NCI-H2081 (cell line): ENCODE data around the gene NARF.
"Not testable (repeated sequence)": the region's sequence is repeated elsewhere in the genome, so short reads cannot be mapped to it uniquely, and the experiment has no call there.

ENCODE experiments used
- DNase-seq, 2 experiments: peaks; one replicate each; lab custom pipeline; 2025; lab: John Stamatoyannopoulos, UW

Gene NARF

GRCh38 chr17:82446124-82446523, 12.4 kb upstream of the NARF start:
- DNase-seq = no peak

GRCh38 chr17:82446649-82447048, 11.9 kb upstream of the NARF start:
- no peak for DNase-seq

GRCh38 chr17:82447876-82448275, 10.7 kb upstream of the NARF start:
- DNase-seq = no peak

- DNase-seq = no peak
These were observed 9.2 kb upstream of the NARF start for GRCh38 chr17:82449131-82449882.

- DNase-seq = no peak
These were observed 8.6 kb upstream of the NARF start for GRCh38 chr17:82449883-82450356.

GRCh38 chr17:82450357-82451106, 8.0 kb upstream of the NARF start, which contains the start of gene CYBC1:
Gene CYBC1, minus strand, starts transcription at chr17:82450752. Its CDS starts 1,498 bp downstream, at chr17:82449254.
- peak; percentile 90 to 96 for DNase-seq

GRCh38 chr17:82452162-82452561, 6.4 kb upstream of the NARF start:
- no peak for DNase-seq

GRCh38 chr17:82453151-82453550, 5.4 kb upstream of the NARF start:
- not testable (repeated sequence) for DNase-seq

GRCh38 chr17:82453706-82454105, 4.8 kb upstream of the NARF start:
- DNase-seq = not testable (repeated sequence)

GRCh38 chr17:82457073-82457928, 1.2 kb upstream of the NARF start:
- DNase-seq = no peak

GRCh38 chr17:82457929-82458178, 687 bp upstream of the NARF start:
- DNase-seq = peak in 1 of 2 experiments; percentile 95

GRCh38 chr17:82458885-82459424, 414 bp downstream of the NARF start:
- peak; percentile 26 to 48 for DNase-seq

- DNase-seq = not testable (repeated sequence)
These were observed 1.4 kb downstream of the NARF start for GRCh38 chr17:82459936-82460335.

- no peak for DNase-seq
These were observed 3.4 kb downstream of the NARF start for GRCh38 chr17:82461827-82462524.

- no peak for DNase-seq
These were observed 4.8 kb downstream of the NARF start for GRCh38 chr17:82463391-82463790.

- no peak for DNase-seq
These were observed 5.5 kb downstream of the NARF start for GRCh38 chr17:82463925-82464566.

- DNase-seq = no peak
These were observed 6.0 kb downstream of the NARF start for GRCh38 chr17:82464567-82464929.

- DNase-seq = no peak
These were observed 6.6 kb downstream of the NARF start for GRCh38 chr17:82465023-82465603.

GRCh38 chr17:82468692-82469091, 10.2 kb downstream of the NARF start:
- DNase-seq = no peak

- no peak for DNase-seq
These were observed 11.5 kb downstream of the NARF start for GRCh38 chr17:82470065-82470464.
